Mesenchymal stem cell (in vitro differentiated cells and primary cell): ENCODE data around the gene KLHL40.
A peak's percentile ranks its signal among the peaks of the same experiment; 100 is the strongest.

Source experiments
- DNase-seq: peaks from one replicate; pipeline ENCODE4 v3.0.0-alpha.2; 2013
- H2AFZ ChIP-seq: one replicate; pipeline ENCODE4 v1.6.1; 2013; ENCODE audit warnings: low read depth, mild to moderate bottlenecking, control low read depth, inconsistent platforms, low read length, moderate library complexity
- H2AK5ac ChIP-seq: 2 replicates; pipeline ENCODE4 v1.6.1; 2013; ENCODE audit warnings: low read length, moderate library complexity, mild to moderate bottlenecking, inconsistent platforms; ENCODE audit not compliant: severe bottlenecking
- H2BK120ac ChIP-seq: one replicate; pipeline ENCODE4 v1.6.1; 2013; ENCODE audit warnings: low read depth, mild to moderate bottlenecking, inconsistent platforms, low read length, moderate library complexity
- H2BK12ac ChIP-seq, 2 experiments: one replicate each; pipeline ENCODE4 v1.6.1; 2013; ENCODE audit warnings: inconsistent platforms in 2 of 2, low read length in 2 of 2, mild to moderate bottlenecking in 2 of 2, moderate library complexity in 2 of 2, control low read depth in 1 of 2
- H2BK15ac ChIP-seq: one replicate; pipeline ENCODE4 v1.6.1; 2013; ENCODE audit warnings: mild to moderate bottlenecking, low read depth, inconsistent platforms; ENCODE audit not compliant: poor library complexity, severe bottlenecking
- H2BK5ac ChIP-seq: 2 replicates; pipeline ENCODE4 v1.6.1; 2013; ENCODE audit warnings: low read depth, mild to moderate bottlenecking, low read length, control low read depth, inconsistent platforms; ENCODE audit not compliant: poor library complexity, severe bottlenecking
- H3K14ac ChIP-seq, 2 experiments: one replicate each; pipeline ENCODE4 v1.6.1; 2013; ENCODE audit warnings: inconsistent platforms in 2 of 2, low read length in 2 of 2, control low read depth in 1 of 2, mild to moderate bottlenecking in 1 of 2, moderate library complexity in 1 of 2
- H3K18ac ChIP-seq, 2 experiments: one replicate each; pipeline ENCODE4 v1.6.1; 2013; ENCODE audit warnings: inconsistent platforms in 2 of 2, low read length in 2 of 2, control low read depth in 1 of 2, low read depth in 1 of 2, mild to moderate bottlenecking in 1 of 2
- H3K23ac ChIP-seq, 2 experiments: one replicate each; pipeline ENCODE4 v1.6.1; 2013; ENCODE audit warnings: inconsistent platforms in 2 of 2, low read length in 2 of 2, mild to moderate bottlenecking in 2 of 2, moderate library complexity in 2 of 2, control low read depth in 1 of 2
- H3K27ac ChIP-seq: 2 replicates; pipeline ENCODE4 v1.5.1; 2013; ENCODE audit warnings: mild to moderate bottlenecking, moderate library complexity, low read length, control low read depth, inconsistent platforms; ENCODE audit not compliant: poor library complexity, severe bottlenecking
- H3K27me3 ChIP-seq, 2 experiments: 2 replicates each; pipeline versions ENCODE4 v1.6.1 to v1.7.0; 2013; ENCODE audit warnings: low read length in 2 of 2, mild to moderate bottlenecking in 2 of 2, moderate library complexity in 2 of 2, control low read depth in 1 of 2, inconsistent platforms in 1 of 2; ENCODE audit not compliant: control insufficient read depth in 1 of 2, insufficient read depth in 1 of 2
- H3K36me3 ChIP-seq, 2 experiments: 2 replicates each; pipeline versions ENCODE4 v1.6.1 to v1.7.0; 2013; ENCODE audit warnings: low read length in 2 of 2, control low read depth in 1 of 2, inconsistent platforms in 1 of 2, low read depth in 1 of 2, mild to moderate bottlenecking in 1 of 2; ENCODE audit not compliant: insufficient read depth in 2 of 2, control insufficient read depth in 1 of 2
- H3K4ac ChIP-seq, 2 experiments: one replicate each; pipeline ENCODE4 v1.6.1; 2013; ENCODE audit warnings: inconsistent platforms in 2 of 2, low read length in 2 of 2, mild to moderate bottlenecking in 2 of 2, moderate library complexity in 2 of 2, control low read depth in 1 of 2, low read depth in 1 of 2
- H3K4me1 ChIP-seq: 2 replicates; pipeline ENCODE4 v1.6.1; 2013; ENCODE audit warnings: low read depth, low read length, control low read depth; ENCODE audit not compliant: control insufficient read depth, insufficient read depth
- H3K4me2 ChIP-seq: 2 replicates; pipeline ENCODE4 v1.6.1; 2013; ENCODE audit warnings: low read length, mild to moderate bottlenecking, inconsistent platforms; ENCODE audit not compliant: poor library complexity, severe bottlenecking
- H3K4me3 ChIP-seq, 2 experiments: 2 replicates each; pipeline versions ENCODE4 v1.5.1 to v1.7.0; 2013; ENCODE audit warnings: low read length in 2 of 2, mild to moderate bottlenecking in 2 of 2, control low read depth in 1 of 2, low read depth in 1 of 2; ENCODE audit not compliant: insufficient read depth in 1 of 2
- H3K79me1 ChIP-seq: replicated peaks from 2 replicates; pipeline ENCODE4 v1.6.1; 2013; ENCODE audit warnings: mild to moderate bottlenecking, control low read depth, low read length, inconsistent platforms; ENCODE audit not compliant: poor library complexity, severe bottlenecking
- H3K9ac ChIP-seq: 2 replicates; pipeline ENCODE4 v1.7.0; 2013; ENCODE audit warnings: mild to moderate bottlenecking, low read length, moderate library complexity
- H3K9me3 ChIP-seq: 2 replicates; pipeline ENCODE4 v1.7.0; 2013; ENCODE audit warnings: mild to moderate bottlenecking, low read length; ENCODE audit not compliant: control insufficient read depth
- H4K8ac ChIP-seq: one replicate; pipeline ENCODE4 v1.6.1; 2013; ENCODE audit warnings: inconsistent platforms, mild to moderate bottlenecking, low read length, moderate library complexity
- H4K91ac ChIP-seq: one replicate; pipeline ENCODE4 v1.6.1; 2013; ENCODE audit warnings: mild to moderate bottlenecking, low read length, inconsistent platforms
- WGBS: methylation state at CpG from one replicate; pipeline ENCODE4 v1.1.7; 2013; ENCODE audit warnings: mixed read lengths; 5-methylcytosine and 5-hydroxymethylcytosine counted together

KLHL40 gene

GRCh38 chr3:42673082-42673481 lies 12.3 kb upstream of the KLHL40 start:
- H2AFZ ChIP-seq = no peak overlapping the region
- DNase-seq = no peak
- H3K4ac ChIP-seq = no peak overlapping the region
- H3K4me2 ChIP-seq = no peak overlapping the region
- no peak overlapping the region for H2BK12ac ChIP-seq
- no peak overlapping the region for H2BK15ac ChIP-seq
- no peaks in the 10 kb centered on the region for H3K36me3 ChIP-seq
- no peak overlapping the region for H3K4me3 ChIP-seq
- H3K79me1 ChIP-seq = no peaks in the 10 kb centered on the region
- H2AK5ac ChIP-seq = no peak overlapping the region
- peaks cover 9 to 19% of the 10 kb centered on the region in 2 experiments for H3K27me3 ChIP-seq
- no peak overlapping the region for H2BK5ac ChIP-seq
- H4K8ac ChIP-seq = no peak overlapping the region
- no peak overlapping the region for H3K14ac ChIP-seq
- H4K91ac ChIP-seq = no peak overlapping the region
- no peak overlapping the region for H3K18ac ChIP-seq
- no peak overlapping the region for H2BK120ac ChIP-seq
- peaks cover 9% of the 10 kb centered on the region for H3K9me3 ChIP-seq
- H3K4me1 ChIP-seq = no peaks in the 10 kb centered on the region
- H3K9ac ChIP-seq = no peak overlapping the region
- no peak overlapping the region for H3K23ac ChIP-seq
- H3K27ac ChIP-seq = no peak overlapping the region

GRCh38 chr3:42674146-42674545 lies 11.2 kb upstream of the KLHL40 start:
- no peak overlapping the region for H3K23ac ChIP-seq
- no peak overlapping the region for H3K18ac ChIP-seq
- no peak overlapping the region for H3K9ac ChIP-seq
- H2BK5ac ChIP-seq = no peak overlapping the region
- no peak overlapping the region for H2BK15ac ChIP-seq
- no peak overlapping the region for H3K14ac ChIP-seq
- no peak overlapping the region for H2AK5ac ChIP-seq
- no peaks in the 10 kb centered on the region for H3K36me3 ChIP-seq
- DNase-seq = no peak
- H3K4me1 ChIP-seq = no peaks in the 10 kb centered on the region
- H3K4ac ChIP-seq = no peak overlapping the region
- 100% methylated on average over 1 of the region's 3 CpGs for WGBS
- no peak overlapping the region for H4K91ac ChIP-seq
- H3K9me3 ChIP-seq = peaks cover 9% of the 10 kb centered on the region
- no peak overlapping the region for H3K4me2 ChIP-seq
- no peak overlapping the region for H2AFZ ChIP-seq
- no peaks in the 10 kb centered on the region for H3K79me1 ChIP-seq
- peaks cover 9 to 18% of the 10 kb centered on the region in 2 experiments for H3K27me3 ChIP-seq
- no peak overlapping the region for H2BK12ac ChIP-seq
- H3K4me3 ChIP-seq = no peak overlapping the region
- H2BK120ac ChIP-seq = no peak overlapping the region
- no peak overlapping the region for H4K8ac ChIP-seq
- no peak overlapping the region for H3K27ac ChIP-seq

- no peak overlapping the region for H2BK15ac ChIP-seq
- no peaks in the 10 kb centered on the region for H3K4me1 ChIP-seq
- no peak overlapping the region for H3K9ac ChIP-seq
- H3K4me3 ChIP-seq = no peak overlapping the region
- H3K14ac ChIP-seq = no peak overlapping the region
- no peak overlapping the region for H3K4me2 ChIP-seq
- H4K91ac ChIP-seq = no peak overlapping the region
- peaks cover 0 to 8% of the 10 kb centered on the region in 2 experiments for H3K27me3 ChIP-seq
- H3K23ac ChIP-seq = no peak overlapping the region
- H2BK120ac ChIP-seq = no peak overlapping the region
- no peak for DNase-seq
- H3K27ac ChIP-seq = no peak overlapping the region
- H3K36me3 ChIP-seq = no peaks in the 10 kb centered on the region
- 79% methylated on average over 2 of the region's 2 CpGs for WGBS
- H2BK5ac ChIP-seq = no peak overlapping the region
- no peak overlapping the region for H2BK12ac ChIP-seq
- H2AK5ac ChIP-seq = no peak overlapping the region
- no peaks in the 10 kb centered on the region for H3K79me1 ChIP-seq
- H3K4ac ChIP-seq = no peak overlapping the region
- no peak overlapping the region for H3K18ac ChIP-seq
- no peak overlapping the region for H4K8ac ChIP-seq
- H2AFZ ChIP-seq = no peak overlapping the region
- peaks cover 2% of the 10 kb centered on the region for H3K9me3 ChIP-seq
Observed at GRCh38 chr3:42675909-42676308, 9.4 kb upstream of the KLHL40 start.

- peaks cover 2% of the 10 kb centered on the region for H3K4me1 ChIP-seq
- no peak overlapping the region for H2AK5ac ChIP-seq
- no peak for DNase-seq
- H3K4ac ChIP-seq = no peak overlapping the region
- H3K9ac ChIP-seq = no peak overlapping the region
- H4K91ac ChIP-seq = no peak overlapping the region
- H3K27ac ChIP-seq = no peak overlapping the region
- H3K27me3 ChIP-seq = peaks cover 0 to 8% of the 10 kb centered on the region in 2 experiments
- H3K14ac ChIP-seq = no peak overlapping the region
- no peaks in the 10 kb centered on the region for H3K79me1 ChIP-seq
- H2BK5ac ChIP-seq = no peak overlapping the region
- H2BK120ac ChIP-seq = no peak overlapping the region
- 48% methylated on average over 2 of the region's 2 CpGs for WGBS
- H3K23ac ChIP-seq = peak overlapping the region in 1 of 2 experiments; percentile 61
- H3K4me2 ChIP-seq = no peak overlapping the region
- H2AFZ ChIP-seq = no peak overlapping the region
- no peak overlapping the region for H2BK12ac ChIP-seq
- no peaks in the 10 kb centered on the region for H3K36me3 ChIP-seq
- H3K9me3 ChIP-seq = no peaks in the 10 kb centered on the region
- no peak overlapping the region for H4K8ac ChIP-seq
- H3K18ac ChIP-seq = no peak overlapping the region
- no peak overlapping the region for H3K4me3 ChIP-seq
- H2BK15ac ChIP-seq = no peak overlapping the region
Observed at GRCh38 chr3:42678447-42678846, 6.9 kb upstream of the KLHL40 start.
